Pancreas (tissue), 10 donors: Measurements from ENCODE around the gene CDK5RAP3. TPM values are rescaled to one million over a fixed set of nuclear protein-coding genes. Genes with fewer than 3 reads are reported as not detected.

Experiments
- ATAC-seq, 4 donors: fragments of 200-7000 bp; cut with Tn5 transposase; one replicate each; pipeline versions ENCODE4 v1.8.0 to v1.9.1; 2020; ENCODE audit warnings: mild to moderate bottlenecking in 4 of 4, moderate library complexity in 4 of 4
- DNase-seq, 6 donors: peaks; one replicate each; pipeline ENCODE4 v3.0.0-alpha.2; 2020
- FAIRE-seq: peaks from 2 replicates; lab custom pipeline; 2012; peaks lifted over from hg19 to GRCh38; lab: Jason Lieb, UNC
- H3K27ac ChIP-seq, 4 donors: fragments of 200-600 bp; sonication (generic); 1 replicate in 3 of 4; 2 replicates in 1 of 4; pipeline versions ENCODE4 v1.5.0 to v1.8.0; 2020
- H3K27me3 ChIP-seq, 4 donors: fragments of 200-600 bp; one replicate each; pipeline ENCODE4 v1.8.0; 2021
- H3K36me3 ChIP-seq, 3 donors: fragments of 200-600 bp; sonication (generic) in 1 of 3; one replicate each; pipeline versions ENCODE4 v1.5.0 to v1.8.0; 2020 to 2021
- H3K4me1 ChIP-seq, 3 donors: fragments of 200-600 bp; one replicate each; pipeline ENCODE4 v1.8.0; 2021
- H3K4me3 ChIP-seq, 4 donors: fragments of 200-600 bp; sonication (generic) in 2 of 4; one replicate each; pipeline versions ENCODE4 v1.5.0 to v1.8.0; 2020 to 2021
- H3K9me3 ChIP-seq, 4 donors: fragments of 200-600 bp; one replicate each; pipeline ENCODE4 v1.8.0; 2021
- CTCF ChIP-seq, 4 donors: fragments of 200-600 bp; sonication (generic) in 3 of 4; IDR thresholded peaks; one replicate each; pipeline versions ENCODE4 v1.5.0 to v1.8.0; 2021; ENCODE audit warnings: antibody characterized with exemption in 4 of 4
- WGBS, 2 donors: extraction: QIAGEN DNeasy Blood & Tissue Kit; methylation state at CpG; one replicate each; pipeline ENCODE4 v1.1.7; 2013; 5-methylcytosine and 5-hydroxymethylcytosine counted together
- intact Hi-C, 3 donors: fragments of 100-400 bp; cut with DNase I; formaldehyde crosslinking; loops; one replicate each; pipeline versions ENCODE4 v1.11.1 to v1.14.2; 2022
- polyA plus RNA-seq, 2 donors: library from polyadenylated mRNA; stranded (reverse); fragments of 200-250 nt; gene quantifications; one replicate each; pipeline ENCODE4 v1.2.3, GENCODE V29; 2013
- total RNA-seq, 6 donors: library from RNA; stranded (reverse); fragmentation: NEBNext Ultra II Directional in 4 of 6; extraction: Animal tissue kit (Norgen Biotek cat#: 25700) in 4 of 6; gene quantifications; one replicate each; pipeline versions ENCODE4 v1.2.1 to v1.2.4, GENCODE V29; 2021 to 2023
- donor health status: healthy with polysubstance abuse.
- donor health status: DM: no; HTN: no; CAD: no; lungs with moderate emphysema.
- donor health status: DM: no; HTN: no; CAD: no.
- donor health status: control.
- donor health status: control.
- donor health status: Bipolar disorder and iron deficiency.
- donor health status: DM: yes; HTN: yes; CAD: no.
- donor health status: DM: no; HTN: no; CAD: no.
- donor health status: DM: no; HTN: no; CAD: no.
- donor health status: DM: yes; HTN: yes; CAD: no.

CDK5RAP3 gene
- total and polyA plus RNA-seq, 8 donors, result 134 to 1,312 (median 185) TPM

GRCh38 chr17:48028736-48029135, 57.8 kb downstream of the CDK5RAP3 start:
- FAIRE-seq (no peak), ATAC-seq (no peak), DNase-seq (no peak)
- Histone ChIP-seq H3K36me3 (no peaks in the 10 kb centered on the region), H3K9me3 (no peaks in the 10 kb centered on the region), H3K4me1 (peaks cover 18 to 24% (median 24%) of the 10 kb centered on the region in 3 donors), H3K4me3 (no peak overlapping the region), H3K27ac (no peak overlapping the region), H3K27me3 (no peaks in the 10 kb centered on the region)
- 88 to 94% methylated on average over 1 of the region's 1 CpG for WGBS, 2 donors
- intact Hi-C loops, result loop anchor here in 2 of 3 donors (5.0 kb wide), 2 partner anchors 49 to 104 kb away; no protein-coding TSS in a partner anchor
- TF ChIP-seq CTCF (IDR thresholded peaks at IDR 0.05), result no peak

- no peak for DNase-seq
Observed at GRCh38 chr17:48030531-48030930, 59.6 kb downstream of the CDK5RAP3 start.

More at GRCh38 chr17:48030531-48030930, 59.6 kb downstream of the CDK5RAP3 start:
- ATAC-seq (no peak), FAIRE-seq (no peak)
- peaks cover 8 to 14% (median 12%) of the 10 kb centered on the region in 3 donors for H3K4me1 ChIP-seq
- H3K4me3 ChIP-seq, result no peak overlapping the region
- no peaks in the 10 kb centered on the region for H3K36me3 ChIP-seq
- no peak overlapping the region for H3K27ac ChIP-seq
- no peak for TF ChIP-seq CTCF (IDR thresholded peaks at IDR 0.05)
- H3K27me3 ChIP-seq, result no peaks in the 10 kb centered on the region
- H3K9me3 ChIP-seq, result no peaks in the 10 kb centered on the region
- 60 to 67% methylated on average over 5 of the region's 5 CpGs for WGBS, 2 donors
- intact Hi-C loops, result no loop called here

Other genes starting within 250 kb of the CDK5RAP3 start
- under 1 TPM in 5 of 6 donors, not detected in 1; 0.16 to 0.40 (median 0.19) TPM for gene TBX21, start 237.9 kb upstream of the CDK5RAP3 start, total RNA-seq
- under 1 TPM in 1 of 2 donors, not detected in 1; 0.09 TPM for gene TBX21, start 237.9 kb upstream of the CDK5RAP3 start, polyA plus RNA-seq
- 10 to 100 TPM in 3 of 6 donors, 1 to 10 TPM in 3; 8.4 to 20.2 (median 11.3) TPM for gene OSBPL7, start 149.3 kb upstream of the CDK5RAP3 start, total RNA-seq
- gene OSBPL7, start 149.3 kb upstream of the CDK5RAP3 start, polyA plus RNA-seq, result 10 to 100 TPM; 23.3 to 34.7 TPM
- gene MRPL10, start 139.6 kb upstream of the CDK5RAP3 start, total RNA-seq, result 10 to 100 TPM; 16.8 to 35.2 (median 25.1) TPM
- gene MRPL10, start 139.6 kb upstream of the CDK5RAP3 start, polyA plus RNA-seq, result 10 to 100 TPM; 18.3 to 23.2 TPM
- gene LRRC46, start 139.4 kb upstream of the CDK5RAP3 start, total RNA-seq, result under 1 TPM; 0.14 to 0.66 (median 0.38) TPM
- 1 to 10 TPM in 1 of 2 donors, under 1 TPM in 1; 0.73 to 1.8 TPM for gene LRRC46, start 139.4 kb upstream of the CDK5RAP3 start, polyA plus RNA-seq
- 10 to 100 TPM; 12.6 to 24.3 (median 19.0) TPM for gene SCRN2, start 129.8 kb upstream of the CDK5RAP3 start, total RNA-seq
- 10 to 100 TPM; 50.4 to 56.1 TPM for gene SCRN2, start 129.8 kb upstream of the CDK5RAP3 start, polyA plus RNA-seq
- under 1 TPM; 0.12 to 0.56 (median 0.22) TPM for gene SP6, start 120.0 kb upstream of the CDK5RAP3 start, total RNA-seq
- under 1 TPM; 0.16 to 0.27 TPM for gene SP6, start 120.0 kb upstream of the CDK5RAP3 start, polyA plus RNA-seq
- 1 to 10 TPM; 5.2 to 8.8 (median 6.9) TPM for gene SP2, start 74.9 kb upstream of the CDK5RAP3 start, total RNA-seq
- gene SP2, start 74.9 kb upstream of the CDK5RAP3 start, polyA plus RNA-seq, result 1 to 10 TPM; 5.5 to 8.5 TPM
- 10 to 100 TPM; 13.2 to 23.5 (median 19.6) TPM for gene PNPO, start 29.5 kb upstream of the CDK5RAP3 start, total RNA-seq
- gene PNPO, start 29.5 kb upstream of the CDK5RAP3 start, polyA plus RNA-seq, result 1 to 10 TPM; 6.5 to 7.6 TPM
- 10 to 100 TPM; 26.6 to 68.6 (median 42.7) TPM for gene PRR15L, start 13.2 kb upstream of the CDK5RAP3 start, total RNA-seq
- gene PRR15L, start 13.2 kb upstream of the CDK5RAP3 start, polyA plus RNA-seq, result 10 to 100 TPM; 59.9 to 64.9 TPM
- 10 to 100 TPM in 2 of 6 donors, 1 to 10 TPM in 4; 6.3 to 10.8 (median 8.6) TPM for gene COPZ2, start 66.7 kb downstream of the CDK5RAP3 start, total RNA-seq
- gene COPZ2, start 66.7 kb downstream of the CDK5RAP3 start, polyA plus RNA-seq, result 1 to 10 TPM; 9.7 to 9.8 TPM
- gene NFE2L1, start 77.2 kb downstream of the CDK5RAP3 start, total RNA-seq, result 10 to 100 TPM; 27.4 to 74.0 (median 44.5) TPM
- 10 to 100 TPM; 40.9 to 47.2 TPM for gene NFE2L1, start 77.2 kb downstream of the CDK5RAP3 start, polyA plus RNA-seq
- 10 to 100 TPM in 4 of 6 donors, 1 to 10 TPM in 2; 7.9 to 24.1 (median 12.0) TPM for gene CBX1, start 130.4 kb downstream of the CDK5RAP3 start, total RNA-seq
- gene CBX1, start 130.4 kb downstream of the CDK5RAP3 start, polyA plus RNA-seq, result 10 to 100 TPM; 10.0 to 20.9 TPM
- gene SNX11, start 136.7 kb downstream of the CDK5RAP3 start, total RNA-seq, result 10 to 100 TPM in 1 of 6 donors, 1 to 10 TPM in 5; 5.4 to 13.6 (median 8.5) TPM
- 1 to 10 TPM; 6.5 to 7.7 TPM for gene SNX11, start 136.7 kb downstream of the CDK5RAP3 start, polyA plus RNA-seq